HG02678 (cell line): ENCODE results near the gene ZNF317.
"Not testable (repeated sequence)": the region's sequence is repeated elsewhere in the genome, so short reads cannot be mapped to it uniquely, and the experiment has no call there.

ENCODE experiments used
- ATAC-seq: cut with Tn5 transposase; IDR thresholded peaks from one replicate; pipeline ENCODE4 v1.9.1; 2021; ENCODE audit warnings: mild to moderate bottlenecking, moderate library complexity; ENCODE audit not compliant: unreplicated experiment

Gene ZNF317

DNA sequence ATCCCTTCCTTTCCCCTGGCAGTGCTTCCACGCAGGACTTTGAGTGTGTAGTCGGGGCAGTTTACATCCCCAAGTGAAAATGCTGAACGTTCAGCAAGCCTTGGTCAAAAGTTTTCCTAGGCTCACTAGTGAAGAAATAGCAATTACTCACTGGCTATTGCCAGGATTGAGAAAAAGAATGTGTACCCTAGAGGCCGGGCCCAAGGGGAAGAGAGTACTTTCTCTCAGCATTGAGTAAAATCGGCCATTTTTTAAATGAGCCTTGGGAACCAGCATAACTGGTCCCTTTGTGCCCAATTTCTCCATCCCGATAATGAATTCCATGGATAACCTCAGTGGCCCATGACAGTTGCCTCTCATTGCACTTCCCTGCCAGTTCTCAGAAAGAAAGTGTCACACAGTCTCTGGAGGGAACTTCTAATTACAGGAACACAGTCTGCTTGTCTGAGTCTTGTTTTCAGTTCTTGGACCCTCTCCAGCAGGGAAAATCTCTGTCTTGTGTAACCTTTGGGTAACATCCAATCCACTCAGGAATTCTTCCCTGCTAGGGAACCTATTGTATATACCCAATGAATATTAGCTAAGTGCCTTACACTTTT lies 31.3 kb downstream of the ZNF317 start:
- ATAC-seq: no peak

DNA sequence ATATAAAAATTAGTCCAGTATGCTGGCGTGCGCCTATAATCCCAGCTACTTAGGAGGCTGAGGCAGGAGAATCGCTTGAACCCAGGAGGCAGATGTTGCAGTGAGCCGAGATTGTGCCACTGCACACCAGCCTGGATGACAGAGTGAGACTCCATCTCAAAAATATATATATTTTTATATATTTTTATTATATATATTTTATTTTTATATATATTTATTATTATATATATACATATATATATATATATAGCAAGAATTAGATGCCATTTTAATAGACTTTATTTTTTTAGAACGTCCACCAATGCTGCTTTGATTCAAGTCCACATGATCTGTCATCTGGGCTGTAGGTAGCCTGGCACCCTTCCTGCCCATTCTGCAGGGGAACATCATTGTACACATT lies 35.1 kb downstream of the ZNF317 start:
- no peak for ATAC-seq

GRCh38 chr19:9178901-9179300 lies 38.7 kb downstream of the ZNF317 start, which contains the start of gene OR7D2:
Gene OR7D2, plus strand, starts transcription at chr19:9178979. Its CDS starts 6,803 bp downstream, at chr19:9185782.
- ATAC-seq: no peak

GRCh38 chr19:9183000-9183399 lies 42.8 kb downstream of the ZNF317 start:
- ATAC-seq: no peak

- ATAC-seq: no peak
Observed at GRCh38 chr19:9187191-9187590, 47.0 kb downstream of the ZNF317 start.

DNA sequence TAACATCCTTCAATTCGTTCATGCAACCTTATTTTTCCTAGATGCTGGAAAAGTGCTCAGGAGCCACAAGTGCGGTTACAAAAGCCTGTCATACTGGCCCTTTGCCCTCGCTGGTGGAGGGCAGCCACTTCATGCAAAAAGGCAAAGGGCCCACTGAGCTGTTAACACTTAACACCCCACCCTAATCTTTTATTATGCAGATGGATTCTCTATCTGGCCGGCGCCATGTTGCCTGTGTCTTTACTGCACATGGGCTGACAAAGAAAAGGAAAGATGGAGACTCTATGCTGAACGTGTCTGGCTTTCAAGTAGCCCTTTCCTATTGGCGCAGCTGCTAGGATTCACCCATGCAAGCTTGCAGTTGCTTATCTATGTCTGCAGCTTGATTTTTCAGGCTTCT lies 49.3 kb downstream of the ZNF317 start:
- ATAC-seq: no peak

DNA sequence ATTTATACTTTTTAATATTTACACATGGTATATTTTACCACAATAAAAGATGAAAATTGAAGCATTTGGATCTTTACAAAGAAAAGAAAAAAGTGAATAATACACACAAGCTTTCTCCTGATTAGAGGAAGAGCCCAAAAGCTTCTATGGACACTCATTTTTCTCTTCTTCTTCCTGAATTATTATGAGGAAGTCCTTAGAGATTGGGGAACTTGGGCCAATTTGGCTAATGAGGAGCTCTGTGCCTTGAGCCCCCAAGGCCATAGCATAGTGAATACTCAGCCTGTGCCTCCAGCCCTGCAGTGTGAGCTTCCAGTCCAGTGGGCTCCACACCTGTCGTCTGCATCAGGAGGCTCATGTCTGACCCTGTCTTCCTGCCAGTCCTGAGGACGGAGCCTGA lies 57.8 kb downstream of the ZNF317 start:
- ATAC-seq: not testable (repeated sequence)

- no peak for ATAC-seq
Observed at GRCh38 chr19:9205501-9206113, 65.4 kb downstream of the ZNF317 start.
